DMS114 treated with DMSO at 0.1 percent for 48 hours (cell line): Measurements from ENCODE around the gene SLC50A1.

Source experiments
- DNase-seq: peaks from one replicate; lab custom pipeline; 2025; ENCODE audit not compliant: unreplicated experiment; lab: John Stamatoyannopoulos, UW

The SLC50A1 gene

GRCh38 chr1:155182052-155182550 lies 46.4 kb downstream of the SLC50A1 start:
- no peak for DNase-seq

GRCh38 chr1:155183775-155184221 lies 48.1 kb downstream of the SLC50A1 start:
- no peak for DNase-seq

- DNase-seq: no peak
Measured at GRCh38 chr1:155184351-155184811, 48.7 kb downstream of the SLC50A1 start.

- DNase-seq: no peak
Measured at GRCh38 chr1:155184835-155185782, 49.5 kb downstream of the SLC50A1 start.

- no peak for DNase-seq
Measured at GRCh38 chr1:155185783-155186066, 50.1 kb downstream of the SLC50A1 start.

GRCh38 chr1:155186067-155186793 lies 50.6 kb downstream of the SLC50A1 start:
- DNase-seq: no peak

- no peak for DNase-seq
Measured at GRCh38 chr1:155186794-155187455, 51.3 kb downstream of the SLC50A1 start.

- DNase-seq: no peak
Measured at GRCh38 chr1:155187456-155187891, 51.8 kb downstream of the SLC50A1 start.

- no peak for DNase-seq
Measured at GRCh38 chr1:155188268-155188667, 52.6 kb downstream of the SLC50A1 start.
